Measurements from ENCODE around the gene PSMC1.
"Not testable (repeated sequence)": the region's sequence is repeated elsewhere in the genome, so short reads cannot be mapped to it uniquely, and the experiment has no call there.

The PSMC1 gene

DNA sequence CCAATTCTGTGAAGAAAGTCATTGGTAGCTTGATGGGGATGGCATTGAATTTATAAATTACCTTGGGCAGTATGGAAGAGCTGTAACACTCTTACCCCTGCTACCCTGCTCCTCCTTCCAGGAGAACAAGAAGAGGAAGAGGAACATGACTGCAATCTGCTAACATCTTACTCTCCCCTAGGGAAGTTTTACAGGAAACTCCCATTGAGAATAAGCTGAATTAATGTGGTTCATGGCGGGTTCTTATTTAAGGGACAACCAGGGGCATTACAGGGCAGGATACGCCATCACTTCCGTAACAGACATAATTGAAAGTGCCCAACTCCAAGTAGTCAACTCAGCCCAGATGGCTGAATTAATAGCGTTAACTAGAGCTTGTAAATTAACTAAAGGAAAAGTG is 9.4 kb upstream of the PSMC1 start:
- no peak overlapping the region for H3K27ac ChIP-seq
- TF ChIP-seq ZFX (IDR thresholded peaks at IDR 0.05): no peak
- TF ChIP-seq, protein P1, sequence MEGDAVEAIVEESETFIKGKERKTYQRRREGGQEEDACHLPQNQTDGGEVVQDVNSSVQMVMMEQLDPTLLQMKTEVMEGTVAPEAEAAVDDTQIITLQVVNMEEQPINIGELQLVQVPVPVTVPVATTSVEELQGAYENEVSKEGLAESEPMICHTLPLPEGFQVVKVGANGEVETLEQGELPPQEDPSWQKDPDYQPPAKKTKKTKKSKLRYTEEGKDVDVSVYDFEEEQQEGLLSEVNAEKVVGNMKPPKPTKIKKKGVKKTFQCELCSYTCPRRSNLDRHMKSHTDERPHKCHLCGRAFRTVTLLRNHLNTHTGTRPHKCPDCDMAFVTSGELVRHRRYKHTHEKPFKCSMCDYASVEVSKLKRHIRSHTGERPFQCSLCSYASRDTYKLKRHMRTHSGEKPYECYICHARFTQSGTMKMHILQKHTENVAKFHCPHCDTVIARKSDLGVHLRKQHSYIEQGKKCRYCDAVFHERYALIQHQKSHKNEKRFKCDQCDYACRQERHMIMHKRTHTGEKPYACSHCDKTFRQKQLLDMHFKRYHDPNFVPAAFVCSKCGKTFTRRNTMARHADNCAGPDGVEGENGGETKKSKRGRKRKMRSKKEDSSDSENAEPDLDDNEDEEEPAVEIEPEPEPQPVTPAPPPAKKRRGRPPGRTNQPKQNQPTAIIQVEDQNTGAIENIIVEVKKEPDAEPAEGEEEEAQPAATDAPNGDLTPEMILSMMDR (conservative IDR thresholded peaks at IDR 0.05): no peak

DNA sequence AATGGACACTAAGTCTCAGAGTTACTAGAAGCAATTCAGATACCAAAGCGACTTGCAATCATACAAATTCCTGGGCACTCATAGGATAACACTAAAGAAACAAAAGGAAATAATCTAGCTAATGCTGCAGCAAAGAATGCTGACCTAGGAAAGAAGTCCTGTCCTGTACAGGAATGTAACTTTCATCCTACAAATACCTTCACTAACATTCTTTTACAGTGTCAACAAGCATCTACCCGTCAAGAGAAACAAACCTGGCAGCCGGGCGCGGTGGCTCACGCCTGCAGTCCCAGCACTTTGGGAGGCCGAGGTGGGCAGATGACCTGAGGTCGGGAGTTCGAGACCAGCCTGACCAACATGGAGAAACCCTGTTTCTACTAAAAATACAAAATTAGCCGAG is 8.9 kb upstream of the PSMC1 start:
- not testable (repeated sequence) for H3K27ac ChIP-seq

DNA sequence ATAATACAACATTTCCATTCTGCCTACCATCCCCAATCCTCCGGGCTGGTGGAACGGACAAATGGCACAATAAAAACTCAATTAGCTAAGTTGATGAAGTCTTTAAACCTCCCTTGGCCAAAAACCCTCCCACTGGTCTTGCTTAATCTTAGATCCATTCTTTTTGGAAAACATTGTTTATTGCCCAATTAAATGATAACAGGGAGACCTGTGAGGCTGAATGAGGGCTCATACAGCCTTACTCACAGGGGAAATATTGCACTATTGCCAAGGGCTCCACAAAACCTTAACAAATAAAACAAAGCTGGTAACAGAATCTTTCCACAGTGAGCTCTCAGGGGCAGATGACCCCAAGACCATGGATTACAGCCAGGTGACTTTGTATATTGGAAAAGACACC is 7.8 kb upstream of the PSMC1 start:
- no peak overlapping the region for H3K27ac ChIP-seq
- TF ChIP-seq, protein P1 (conservative IDR thresholded peaks at IDR 0.05): no peak
- no peak for TF ChIP-seq ZFX (IDR thresholded peaks at IDR 0.05)

GRCh38 chr14:90253826-90254225 is 2.5 kb upstream of the PSMC1 start:
- TF ChIP-seq, protein P1 (conservative IDR thresholded peaks at IDR 0.05): no peak
- no peak for TF ChIP-seq ZFX (IDR thresholded peaks at IDR 0.05)
- H3K27ac ChIP-seq: no peak overlapping the region

DNA sequence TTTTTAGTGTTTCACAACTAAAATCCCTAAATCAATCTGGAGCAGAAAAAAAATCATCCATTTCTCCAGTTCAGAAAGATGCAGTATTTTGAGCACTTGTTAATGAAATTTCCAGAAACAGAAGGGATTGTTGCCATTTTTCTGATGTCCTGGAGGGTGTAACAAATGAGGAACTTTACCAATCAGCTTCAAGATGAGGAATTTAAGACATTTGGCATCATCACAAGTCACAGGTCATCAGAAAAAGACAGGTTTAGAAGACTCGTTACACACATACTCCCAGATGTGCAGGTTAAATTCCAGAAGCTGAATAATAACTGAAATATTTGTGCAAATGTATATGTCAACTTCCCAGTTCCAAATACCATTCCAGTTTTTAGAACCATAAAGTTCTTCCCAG is 482 bp upstream of the PSMC1 start:
- H3K27ac ChIP-seq: no peak overlapping the region; the same call in 1 of the 2 replicates
- no peak for TF ChIP-seq ZFX (IDR thresholded peaks at IDR 0.05)
- TF ChIP-seq, protein P1 (conservative IDR thresholded peaks at IDR 0.05): no peak

- TF ChIP-seq ZFX (IDR thresholded peaks at IDR 0.05): no peak
- TF ChIP-seq, protein P1 (conservative IDR thresholded peaks at IDR 0.05): no peak
- no peak overlapping the region for H3K27ac ChIP-seq
Measured at GRCh38 chr14:90263748-90264449, 7.5 kb downstream of the PSMC1 start.

DNA sequence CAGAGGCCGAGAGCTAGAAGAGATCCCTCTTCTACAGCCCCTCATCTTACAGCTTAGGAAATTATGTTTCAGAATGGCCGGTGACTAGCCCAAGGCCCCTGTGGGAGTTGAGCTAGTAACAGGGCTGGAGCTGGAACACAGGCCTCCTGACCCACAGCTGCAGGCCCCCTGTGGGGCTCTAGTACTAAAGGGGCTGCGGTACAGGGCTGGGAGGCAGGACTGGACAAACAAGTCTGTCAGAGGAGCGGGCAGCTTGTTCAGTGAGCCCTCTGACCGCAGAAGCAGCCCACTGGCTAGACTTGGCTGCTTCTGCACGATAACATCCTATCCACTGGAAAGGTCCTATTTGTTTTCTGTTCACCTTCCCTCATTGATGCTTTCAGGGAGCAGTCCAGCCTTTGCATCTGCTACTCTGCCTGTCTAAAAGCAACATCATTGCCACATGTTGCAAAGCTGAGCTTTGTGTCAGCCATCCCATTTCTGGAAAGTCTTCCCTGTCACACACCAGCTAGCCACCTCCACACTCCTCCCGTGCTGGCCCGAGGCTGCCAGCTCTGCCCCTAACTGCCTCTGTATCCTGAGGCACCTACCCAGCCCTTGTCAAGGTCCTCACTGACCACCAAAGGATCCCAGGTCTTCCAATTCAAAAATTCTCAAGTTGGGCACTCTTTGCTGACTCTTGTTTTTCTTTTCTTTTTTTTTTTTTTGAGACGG is 10.2 kb downstream of the PSMC1 start:
- TF ChIP-seq ZFX (IDR thresholded peaks at IDR 0.05): no peak
- no peak overlapping the region for H3K27ac ChIP-seq

GRCh38 chr14:90268420-90268819 is 12.1 kb downstream of the PSMC1 start:
- H3K27ac ChIP-seq: no peak overlapping the region
- TF ChIP-seq ZFX (IDR thresholded peaks at IDR 0.05): no peak
- TF ChIP-seq, protein P1 (conservative IDR thresholded peaks at IDR 0.05): no peak
